H1 (cell line): ENCODE data around the gene SOCS6. TPM values are rescaled to one million over a fixed set of nuclear protein-coding genes. Genes with fewer than 3 reads are reported as not detected.

Experiments used
- CTCF ChIA-PET: fragments of 300-600 bp; sonication (Branson Sonifier 250); formaldehyde crosslinking; loops from one replicate; lab custom pipeline; 2021; ENCODE audit not compliant: partially characterized antibody; lab: Charles Lee
- POLR2A ChIA-PET: fragments of 300-600 bp; sonication (Branson Sonifier 250); formaldehyde crosslinking; loops from one replicate; lab custom pipeline; 2021; ENCODE audit warnings: inconsistent platforms; ENCODE audit not compliant: partially characterized antibody; lab: Charles Lee
- DNase-seq, 2 experiments: peaks; one replicate each; pipeline versions ENCODE4 v3.0.0 to v3.0.0-alpha.2; 2010 to 2022; ENCODE audit warnings: low spot score in 2 of 2, low read depth in 1 of 2, mixed read lengths in 1 of 2
- FAIRE-seq: peaks from 2 replicates; lab custom pipeline; 2011; peaks lifted over from hg19 to GRCh38; lab: Jason Lieb, UNC
- H2AFZ ChIP-seq: 2 replicates; pipeline ENCODE4 v1.8.1; 2012; ENCODE audit warnings: low read length, inconsistent platforms
- H2AK5ac ChIP-seq: 2 replicates; pipeline ENCODE4 v1.6.1; 2013; ENCODE audit warnings: low read depth, low read length
- H2BK120ac ChIP-seq: replicated peaks from 2 replicates; pipeline ENCODE3; 2013; ENCODE audit warnings: low read depth, low read length, inconsistent platforms
- H2BK12ac ChIP-seq: 2 replicates; pipeline ENCODE4 v1.6.1; 2013; ENCODE audit warnings: low read depth, low read length
- H2BK15ac ChIP-seq: 2 replicates; pipeline ENCODE4 v1.6.1; 2013; ENCODE audit warnings: low read length
- H2BK20ac ChIP-seq: 2 replicates; pipeline ENCODE4 v1.6.1; 2013; ENCODE audit warnings: low read length
- H2BK5ac ChIP-seq: 2 replicates; pipeline ENCODE4 v1.6.1; 2013; ENCODE audit warnings: low read depth, low read length
- H3K14ac ChIP-seq: 2 replicates; pipeline ENCODE4 v1.6.1; 2013; ENCODE audit warnings: inconsistent platforms; ENCODE audit not compliant: insufficient read length
- H3K18ac ChIP-seq: 2 replicates; pipeline ENCODE4 v1.6.1; 2013; ENCODE audit warnings: low read length; ENCODE audit errors: extremely low read depth
- H3K23ac ChIP-seq: 2 replicates; pipeline ENCODE4 v1.6.1; 2013; ENCODE audit warnings: inconsistent platforms; ENCODE audit not compliant: insufficient read length
- H3K23me2 ChIP-seq: 2 replicates; pipeline ENCODE4 v1.6.1; 2013; ENCODE audit warnings: low read depth, low read length
- H3K27ac ChIP-seq: 2 replicates; pipeline ENCODE4 v1.6.1; 2011; ENCODE audit warnings: low read depth, low read length, inconsistent platforms
- H3K27me3 ChIP-seq, 4 experiments: replicated peaks in 1 of 4; 1 replicate in 1 of 4; 2 replicates in 3 of 4; pipeline versions ENCODE4 v1.6.1 to v1.8.1; 2011 to 2013; ENCODE audit warnings: low read length in 3 of 4, mild to moderate bottlenecking in 3 of 4, inconsistent platforms in 2 of 4, mixed read lengths in 2 of 4, moderate library complexity in 1 of 4; ENCODE audit not compliant: control insufficient read depth in 3 of 4, insufficient read depth in 3 of 4; ENCODE audit errors: extremely low read depth in 1 of 4
- H3K36me3 ChIP-seq, 4 experiments: 2 replicates each; pipeline versions ENCODE4 v1.6.1 to v1.8.1; 2011 to 2013; ENCODE audit warnings: mild to moderate bottlenecking in 4 of 4, low read length in 3 of 4, moderate library complexity in 2 of 4, control low read depth in 1 of 4, inconsistent platforms in 1 of 4; ENCODE audit not compliant: insufficient read depth in 4 of 4, control insufficient read depth in 2 of 4
- H3K4ac ChIP-seq: replicated peaks from 2 replicates; pipeline ENCODE3; 2013; ENCODE audit warnings: low read length, low read depth, mixed read lengths, inconsistent platforms; ENCODE audit not compliant: insufficient read length
- H3K4me1 ChIP-seq, 4 experiments: replicated peaks in 1 of 4; 1 replicate in 1 of 4; 2 replicates in 3 of 4; pipeline versions ENCODE4 v1.6.1 to v1.8.1; 2011 to 2013; ENCODE audit warnings: low read length in 3 of 4, inconsistent platforms in 2 of 4, mixed read lengths in 1 of 4; ENCODE audit not compliant: insufficient read depth in 4 of 4, control insufficient read depth in 3 of 4
- H3K4me2 ChIP-seq, 2 experiments: 2 replicates each; pipeline versions ENCODE4 v1.6.1 to v1.8.1; 2011 to 2013; ENCODE audit warnings: low read depth in 2 of 2, low read length in 2 of 2, control low read depth in 1 of 2, inconsistent platforms in 1 of 2, mild to moderate bottlenecking in 1 of 2; ENCODE audit not compliant: insufficient read depth in 1 of 2
- H3K4me3 ChIP-seq, 4 experiments: fragments of 200-600, 300-600 bp in 1 of 4; sonication (generic), shearing (Covaris generic), sonication (Bioruptor Twin) in 1 of 4; 2 replicates each; pipeline versions ENCODE4 v1.5.1 to v1.8.1; 2011 to 2016; ENCODE audit warnings: low read length in 4 of 4, low read depth in 3 of 4, control low read depth in 2 of 4, inconsistent platforms in 2 of 4, mild to moderate bottlenecking in 2 of 4, mixed read lengths in 1 of 4, moderate library complexity in 1 of 4; ENCODE audit not compliant: insufficient read depth in 2 of 4; ENCODE audit errors: extremely low read depth in 1 of 4
- H3K56ac ChIP-seq: replicated peaks from 2 replicates; pipeline ENCODE3; 2013; ENCODE audit warnings: low read depth, mild to moderate bottlenecking, mixed read lengths, low read length, inconsistent platforms; ENCODE audit not compliant: insufficient read length
- H3K79me1 ChIP-seq: 2 replicates; pipeline ENCODE4 v1.6.1; 2013; ENCODE audit warnings: low read depth, low read length, control low read depth
- H3K79me2 ChIP-seq, 2 experiments: 2 replicates each; pipeline versions ENCODE4 v1.6.1 to v1.8.1; 2012 to 2013; ENCODE audit warnings: low read length in 2 of 2, mild to moderate bottlenecking in 2 of 2, inconsistent platforms in 1 of 2; ENCODE audit not compliant: insufficient read depth in 2 of 2, control insufficient read depth in 1 of 2
- H3K9ac ChIP-seq, 4 experiments: replicated peaks in 1 of 4; 1 replicate in 1 of 4; 2 replicates in 3 of 4; pipeline versions ENCODE4 v1.6.1 to v1.8.1; 2011 to 2013; ENCODE audit warnings: low read depth in 3 of 4, low read length in 3 of 4, control low read depth in 2 of 4, mild to moderate bottlenecking in 2 of 4, moderate library complexity in 2 of 4, inconsistent platforms in 1 of 4; ENCODE audit errors: extremely low read depth in 1 of 4
- H3K9me3 ChIP-seq, 2 experiments: 2 replicates each; pipeline versions ENCODE4 v1.6.1 to v1.8.1; 2012 to 2013; ENCODE audit warnings: mild to moderate bottlenecking in 2 of 2, moderate library complexity in 2 of 2, control low read depth in 1 of 2, inconsistent platforms in 1 of 2, low read depth in 1 of 2, low read length in 1 of 2, mixed read lengths in 1 of 2; ENCODE audit not compliant: insufficient read depth in 2 of 2
- H4K20me1 ChIP-seq, 2 experiments: replicated peaks in 1 of 2; 2 replicates each; pipeline versions ENCODE3 to v1.8.1; 2011 to 2013; ENCODE audit warnings: inconsistent platforms in 2 of 2, low read length in 2 of 2, mild to moderate bottlenecking in 1 of 2; ENCODE audit not compliant: insufficient read depth in 2 of 2, control insufficient read depth in 1 of 2
- H4K5ac ChIP-seq: 2 replicates; pipeline ENCODE4 v1.6.1; 2013; ENCODE audit warnings: low read length, low read depth, mixed read lengths, inconsistent platforms; ENCODE audit not compliant: insufficient read length
- H4K8ac ChIP-seq: 2 replicates; pipeline ENCODE4 v1.8.0; 2013; ENCODE audit warnings: mild to moderate bottlenecking, moderate library complexity, low read length, inconsistent platforms; ENCODE audit not compliant: insufficient read depth; ENCODE audit errors: extremely low read depth
- H4K91ac ChIP-seq: replicated peaks from 2 replicates; pipeline ENCODE3; 2013; ENCODE audit warnings: low read length, mixed read lengths, inconsistent platforms; ENCODE audit not compliant: insufficient read length
- CHD1 ChIP-seq: IDR thresholded peaks from 2 replicates; pipeline ENCODE4 v1.6.1; 2012; ENCODE audit warnings: low read depth, low read length, improper control_type of control experiment
- CHD2 ChIP-seq: IDR thresholded peaks from 2 replicates; pipeline ENCODE4 v1.6.1; 2012; ENCODE audit warnings: low read length, improper control_type of control experiment
- CTCF ChIP-seq, 3 experiments: IDR thresholded peaks; 1 replicate in 2 of 3; 2 replicates in 1 of 3; pipeline versions ENCODE4 v1.5.1 to v1.6.1; 2011; ENCODE audit warnings: low read length in 3 of 3, mild to moderate bottlenecking in 3 of 3, inconsistent platforms in 2 of 3, low read depth in 1 of 3, moderate library complexity in 1 of 3; ENCODE audit not compliant: insufficient read depth in 1 of 3; ENCODE audit errors: control extremely low read depth in 1 of 3
- E2F6 ChIP-seq: IDR thresholded peaks from 2 replicates; pipeline ENCODE4 v1.6.1; 2012; ENCODE audit warnings: inconsistent platforms
- RXRA ChIP-seq: IDR thresholded peaks from 2 replicates; pipeline ENCODE4 v1.6.1; 2011; ENCODE audit warnings: low read depth, mild to moderate bottlenecking, low read length, moderate library complexity; ENCODE audit not compliant: insufficient read depth
- SIRT6 ChIP-seq: IDR thresholded peaks from one replicate; pipeline ENCODE4 v1.7.1; 2012; ENCODE audit warnings: low read length, inconsistent platforms
- SIX5 ChIP-seq: IDR thresholded peaks from 2 replicates; pipeline ENCODE4 v1.6.1; 2011; ENCODE audit warnings: mild to moderate bottlenecking, low read depth, low read length
- WGBS, 2 experiments: shearing (Covaris generic) in 1 of 2; methylation state at CpG; one replicate each; pipeline versions ENCODE4 v1.1.6 to v1.1.7; 2013 to 2015; ENCODE audit warnings: low lambda C conversion rate in 2 of 2, mixed read lengths in 2 of 2, inconsistent platforms in 1 of 2, low coverage in 1 of 2, missing lambda C conversion rate in 1 of 2; ENCODE audit not compliant: insufficient replicate concordance in 2 of 2, insufficient coverage in 1 of 2, insufficient read length in 1 of 2; ENCODE audit errors: extremely low coverage in 1 of 2, missing lambda C conversion rate in 1 of 2; 5-methylcytosine and 5-hydroxymethylcytosine counted together
- polyA plus RNA-seq, 7 experiments: library from polyadenylated mRNA; depleted of rRNA in 3 of 7; stranded (reverse) in 5 of 7; unstranded in 2 of 7; fragments of >200 nt in 5 of 7; fragments of 200-250 nt in 2 of 7; gene quantifications; 1 replicate in 5 of 7; 2 replicates in 1 of 7; 4 replicates in 1 of 7; pipeline versions ENCODE4 v1.2.1 to v1.2.3, GENCODE V29; 2011 to 2013; ENCODE audit warnings: missing spikeins in 2 of 7, mixed read lengths in 2 of 7
- total RNA-seq: library from RNA; stranded (reverse); fragmentation: NEBNext Ultra II Directional; extraction: Animal tissue kit (Norgen Biotek cat#: 25700); gene quantifications from 2 replicates; pipeline ENCODE4 v1.2.1, GENCODE V29; 2021
- TF ChIP-seq, protein P1 (sequence below): IDR thresholded peaks from 2 replicates; pipeline ENCODE4 v1.6.1; 2011; ENCODE audit warnings: low read depth, mild to moderate bottlenecking, low read length; ENCODE audit not compliant: insufficient read depth

The SOCS6 gene
- total and polyA plus RNA-seq, 2 of the 8 experiments (the other 6 are each of a cell fraction or from before 2014, with no cell fraction given) = 9.1 to 22.9 TPM

DNA sequence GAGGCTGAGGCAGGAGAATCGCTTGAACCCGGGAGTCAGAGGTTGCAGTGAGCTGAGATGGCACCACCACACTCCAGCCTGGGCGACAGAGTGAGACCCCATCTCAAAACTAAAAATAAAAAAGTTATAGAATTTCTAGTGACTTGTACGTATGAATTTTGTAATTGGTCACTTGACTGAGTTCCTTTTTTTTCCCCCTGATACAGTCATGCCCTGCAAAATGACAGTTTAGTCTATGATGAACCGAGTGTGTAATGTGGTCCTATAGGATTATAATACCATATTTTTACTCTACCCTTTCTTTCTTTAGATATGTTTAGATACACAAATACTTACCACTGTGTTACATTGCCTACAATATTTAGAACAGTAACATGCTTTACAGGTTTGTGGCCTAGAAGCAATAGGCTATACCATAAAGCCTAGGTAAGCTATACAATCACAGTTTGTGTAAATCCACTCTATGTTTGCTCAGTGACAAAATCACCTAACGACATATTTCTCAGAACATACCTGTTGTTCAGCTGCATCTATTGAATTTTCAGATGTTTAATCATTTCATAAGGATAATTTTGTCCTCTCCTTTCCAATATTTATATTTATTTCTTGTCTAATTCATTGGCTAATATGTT lies 25.4 kb downstream of the SOCS6 start:
- no peak for FAIRE-seq
- no peaks in the 10 kb centered on the region for H3K23me2 ChIP-seq
- 91% methylated on average over 6 of the region's 6 CpGs; no CpG with 5 or more reads in 1 of the 2 experiments for WGBS, 2 experiments

More for the DNA sequence above, 25.4 kb downstream of the SOCS6 start:
- CTCF ChIA-PET = interaction anchor here (0.8 to 1.5 kb wide), 3 partner anchors 120 to 136 kb away, joined by 3 to 4 read pairs (median 3); no protein-coding TSS in a partner anchor
- H2AK5ac ChIP-seq = no peak overlapping the region
- H3K79me2 ChIP-seq = peaks cover 3 to 91% of the 10 kb centered on the region in 2 experiments; a peak in 3 of 4 replicates
- H3K9me3 ChIP-seq = no peaks in the 10 kb centered on the region
- H3K56ac ChIP-seq = no peak overlapping the region
- no peak overlapping the region for H3K4ac ChIP-seq
- H2AFZ ChIP-seq = no peak overlapping the region
- no peak overlapping the region for H3K4me3 ChIP-seq
- POLR2A ChIA-PET = no interaction called here
- H3K4me1 ChIP-seq = no peaks in the 10 kb centered on the region
- H2BK5ac ChIP-seq = no peak overlapping the region
- H2BK12ac ChIP-seq = no peak overlapping the region
- H4K20me1 ChIP-seq = no peaks in the 10 kb centered on the region
- no peak overlapping the region for H4K91ac ChIP-seq
- no peak overlapping the region for H2BK15ac ChIP-seq
- H3K79me1 ChIP-seq = peaks cover 3% of the 10 kb centered on the region; the same call in 1 of the 2 replicates
- H3K23ac ChIP-seq = no peak overlapping the region
- H2BK20ac ChIP-seq = no peak overlapping the region
- no peak overlapping the region for H4K5ac ChIP-seq
- H2BK120ac ChIP-seq = no peak overlapping the region
- H3K4me2 ChIP-seq = no peak overlapping the region
- DNase-seq = no peak
- no peak overlapping the region for H4K8ac ChIP-seq
- H3K18ac ChIP-seq = no peak overlapping the region
- no peak overlapping the region for H3K9ac ChIP-seq
- no peak overlapping the region for H3K27ac ChIP-seq
- no peaks in the 10 kb centered on the region for H3K36me3 ChIP-seq
- no peaks in the 10 kb centered on the region for H3K27me3 ChIP-seq
- H3K14ac ChIP-seq = no peak overlapping the region
- TF ChIP-seq SIRT6 (no peak), RXRA (no peak), CTCF (IDR thresholded peaks at IDR 0.05; ENCODE audit: control extremely low read depth in 1 of 3, insufficient read depth in 1 of 3, low read depth in 1 of 3, low read length in 3 of 3) (no peak), CHD2 (no peak), CHD1 (no peak), SIX5 (no peak), E2F6 (no peak)
- TF ChIP-seq, protein P1, sequence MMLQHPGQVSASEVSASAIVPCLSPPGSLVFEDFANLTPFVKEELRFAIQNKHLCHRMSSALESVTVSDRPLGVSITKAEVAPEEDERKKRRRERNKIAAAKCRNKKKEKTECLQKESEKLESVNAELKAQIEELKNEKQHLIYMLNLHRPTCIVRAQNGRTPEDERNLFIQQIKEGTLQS = no peak
